DMS153 treated with DMSO at 0.1 percent for 48 hours (cell line): ENCODE data around the gene RNF220.

Source experiments
- DNase-seq: peaks from one replicate; lab custom pipeline; 2025; ENCODE audit not compliant: unreplicated experiment; lab: John Stamatoyannopoulos, UW

Gene RNF220

DNA sequence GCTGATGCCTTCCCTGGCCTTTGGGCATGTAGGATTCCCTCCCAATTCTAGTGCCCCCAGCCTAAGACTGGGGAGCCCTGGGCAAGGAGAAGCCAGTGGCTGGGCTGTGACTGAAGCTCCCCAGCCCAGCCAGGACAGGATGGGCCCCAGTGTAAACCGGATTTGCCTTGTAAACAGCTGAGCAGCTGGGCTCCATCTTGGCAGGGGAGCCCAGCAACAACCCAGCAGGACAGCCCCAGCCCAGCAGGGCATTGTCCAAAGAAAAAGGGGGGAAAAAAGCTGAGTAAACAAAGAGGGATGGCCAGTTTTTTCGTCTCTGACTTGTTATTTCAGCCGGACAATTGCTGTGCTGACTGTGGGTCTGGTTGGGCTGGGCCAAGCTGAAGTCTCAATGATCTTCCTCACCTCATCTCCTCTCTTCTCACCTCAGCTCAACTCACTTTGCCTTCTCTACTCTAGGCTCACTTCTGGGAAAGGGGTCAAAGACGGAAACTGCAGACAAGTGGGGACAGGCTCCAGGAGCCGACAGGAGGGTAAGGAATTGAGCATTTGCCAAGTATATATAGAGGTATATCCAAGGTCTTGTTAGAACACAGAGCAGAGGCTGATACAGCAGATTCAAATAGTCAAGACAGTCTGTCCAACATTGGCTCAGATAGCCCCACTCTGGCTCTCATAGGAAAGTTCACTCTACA is 171.5 kb downstream of the RNF220 start:
- no peak for DNase-seq

DNA sequence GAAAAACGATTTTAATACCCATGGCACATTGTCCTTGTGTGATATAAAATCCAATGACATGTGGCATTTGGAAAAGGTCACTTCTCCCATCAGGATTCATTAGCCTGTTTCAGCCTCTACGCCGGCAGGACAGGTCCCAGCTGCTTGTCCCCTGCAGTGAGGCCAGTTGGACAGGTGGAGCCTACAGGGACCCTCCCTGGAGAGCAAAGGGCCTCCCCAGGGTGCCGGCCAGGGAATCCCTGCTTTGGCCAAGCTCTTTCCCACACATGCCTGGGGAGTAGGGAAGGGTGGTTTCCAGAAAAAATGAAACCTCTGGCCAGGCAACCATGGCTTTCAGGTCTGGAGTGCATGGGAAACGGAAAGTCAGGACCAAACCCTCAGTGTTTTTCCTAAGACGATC is 176.2 kb downstream of the RNF220 start:
- DNase-seq: no peak

DNA sequence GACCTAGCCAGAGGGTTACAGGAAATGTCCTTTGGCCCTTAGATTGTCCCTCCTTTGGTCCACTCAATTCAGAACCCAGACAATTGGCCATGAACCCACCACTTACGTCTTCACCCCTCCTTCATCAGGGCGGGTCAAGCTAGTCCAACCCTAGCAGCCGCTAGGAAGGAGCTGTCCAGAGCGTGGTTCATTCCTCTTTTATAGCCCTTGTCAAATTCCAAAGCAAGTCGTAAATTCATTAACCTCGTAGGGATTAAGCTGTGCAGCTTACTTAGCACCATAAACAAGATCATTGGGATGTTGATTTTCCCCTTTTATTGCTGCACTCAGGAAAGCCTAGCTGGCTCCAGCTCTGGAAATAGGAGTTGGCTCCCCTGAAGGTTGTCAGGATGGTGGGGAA is 179.1 kb downstream of the RNF220 start:
- DNase-seq: no peak

DNA sequence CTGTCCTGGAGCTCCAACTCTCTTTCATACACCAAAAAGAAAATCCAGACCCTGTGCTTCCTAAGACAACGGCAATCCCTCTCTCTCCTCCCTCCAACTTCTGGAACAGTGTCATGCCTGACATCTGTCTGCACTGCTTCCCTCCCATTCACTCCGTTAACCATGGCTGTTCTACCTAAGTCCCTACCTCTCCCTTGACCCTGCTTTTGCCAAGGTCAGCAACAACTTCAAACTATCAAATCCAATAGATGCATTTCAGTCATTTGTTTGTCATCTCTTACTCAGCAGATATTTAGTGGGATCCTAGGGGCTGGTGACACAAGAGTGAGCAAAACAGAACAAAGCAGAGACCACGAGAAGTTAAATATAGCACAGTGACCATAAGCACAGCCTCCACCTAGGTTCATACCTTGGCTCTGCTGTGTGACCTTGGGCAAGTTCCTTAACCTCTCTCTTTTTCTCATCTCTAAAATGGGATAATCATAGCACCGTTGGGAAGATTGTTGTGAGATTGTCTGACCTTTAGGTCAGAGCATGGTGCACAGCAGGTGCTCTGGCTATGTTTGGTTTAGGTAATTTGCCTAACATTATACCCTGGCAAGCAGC is 180.4 kb downstream of the RNF220 start:
- no peak for DNase-seq

DNA sequence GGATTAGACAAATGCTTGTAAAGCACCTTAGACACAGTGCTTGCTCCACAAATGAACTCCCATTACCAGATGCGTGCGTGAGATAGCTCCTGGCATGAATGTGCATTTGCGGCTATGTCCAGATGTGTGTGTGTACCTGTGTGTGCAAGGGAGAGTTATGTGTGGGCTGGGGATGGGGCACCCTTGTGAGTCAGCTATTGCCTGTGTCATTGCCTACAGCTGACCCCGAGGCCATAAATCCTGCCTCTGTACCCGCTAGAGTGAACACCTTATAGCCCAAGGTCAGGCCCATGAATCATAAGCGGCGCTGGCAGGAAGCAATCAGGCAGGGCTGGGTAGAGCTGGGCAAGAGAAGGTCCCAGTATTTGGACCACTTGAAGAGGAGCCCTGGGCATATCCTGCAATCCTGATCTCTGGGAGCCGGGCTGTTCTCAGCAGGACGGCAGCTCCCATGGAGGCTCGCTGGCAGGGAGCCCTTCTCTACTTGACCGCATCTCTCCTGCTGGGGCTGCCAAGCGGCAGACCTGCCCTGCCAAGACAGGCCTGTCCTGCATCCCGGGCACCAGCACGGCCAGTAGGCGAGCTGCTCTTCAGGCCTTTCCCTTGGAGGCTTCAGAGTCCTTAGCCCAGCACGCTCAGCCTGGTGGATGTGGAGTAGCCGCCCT is 182.9 kb downstream of the RNF220 start:
- DNase-seq: no peak

DNA sequence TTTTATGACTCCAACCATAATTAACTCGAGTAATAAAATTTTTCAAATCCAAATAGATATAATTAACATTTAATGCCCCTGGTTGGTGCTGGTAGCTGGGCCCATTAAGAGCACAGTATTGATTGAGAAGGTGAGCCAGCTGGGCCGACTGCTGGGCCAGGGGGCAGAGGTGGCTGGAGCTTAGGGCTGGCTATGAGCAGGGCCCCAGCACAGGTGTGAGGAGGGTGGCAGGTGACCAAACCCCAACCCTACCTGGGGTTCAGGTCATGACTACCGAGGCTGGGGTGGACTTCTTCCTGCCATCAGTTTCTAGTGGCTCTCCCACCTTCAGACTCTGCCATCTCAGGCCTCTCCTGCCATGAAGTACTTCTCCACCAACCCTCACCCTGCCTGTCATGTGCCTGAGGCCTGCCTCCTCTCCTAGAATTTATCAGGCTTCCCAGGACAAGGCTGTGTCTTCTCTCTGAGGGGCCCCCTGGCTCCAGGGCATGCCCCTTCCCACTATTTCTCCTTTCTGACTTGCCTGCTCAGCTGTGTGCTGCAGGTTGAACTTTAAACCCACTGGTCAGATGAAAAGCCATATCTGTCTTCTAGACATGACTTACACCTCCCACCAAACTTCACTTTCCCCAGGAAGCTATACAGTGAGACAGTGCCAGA is 183.6 kb downstream of the RNF220 start:
- no peak for DNase-seq

DNA sequence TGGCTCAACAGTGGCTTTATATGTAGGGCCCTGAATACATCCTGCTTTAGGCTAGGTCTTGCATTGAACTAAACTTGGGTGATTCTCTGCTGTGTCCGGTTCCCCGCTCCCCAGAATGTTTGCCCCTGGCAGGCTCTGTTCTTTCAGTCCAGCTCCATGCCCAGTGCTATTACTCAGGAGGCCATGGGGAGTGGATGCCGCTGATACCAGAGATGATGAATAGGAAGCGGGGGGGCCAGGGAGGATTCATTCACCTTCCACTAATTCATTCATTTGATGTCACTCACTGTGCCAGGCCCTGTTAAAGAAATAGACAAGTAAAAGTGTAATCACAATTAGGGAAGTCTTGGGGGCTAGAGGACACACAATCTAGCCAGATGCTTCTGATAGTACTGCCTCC is 185.4 kb downstream of the RNF220 start:
- DNase-seq: no peak

DNA sequence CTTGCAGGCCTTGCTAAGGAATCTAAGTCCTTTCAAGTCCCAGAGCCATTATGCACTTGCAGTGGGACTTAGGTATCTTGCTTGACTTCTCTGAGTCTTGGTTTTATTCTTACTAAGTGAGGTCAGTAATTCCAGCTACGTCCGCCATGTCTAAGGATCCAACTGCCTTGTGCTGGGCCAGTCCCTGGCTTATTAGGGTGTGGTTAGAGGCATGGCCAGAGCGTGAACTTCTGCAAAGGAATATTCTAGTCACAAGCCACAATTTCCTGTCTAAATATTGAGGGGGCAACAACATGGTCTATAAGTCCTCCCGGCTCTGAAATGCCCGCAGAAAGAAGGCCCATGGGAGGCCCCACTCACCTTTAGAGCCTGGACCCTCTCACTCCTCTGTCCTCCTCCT is 186.3 kb downstream of the RNF220 start:
- no peak for DNase-seq

DNA sequence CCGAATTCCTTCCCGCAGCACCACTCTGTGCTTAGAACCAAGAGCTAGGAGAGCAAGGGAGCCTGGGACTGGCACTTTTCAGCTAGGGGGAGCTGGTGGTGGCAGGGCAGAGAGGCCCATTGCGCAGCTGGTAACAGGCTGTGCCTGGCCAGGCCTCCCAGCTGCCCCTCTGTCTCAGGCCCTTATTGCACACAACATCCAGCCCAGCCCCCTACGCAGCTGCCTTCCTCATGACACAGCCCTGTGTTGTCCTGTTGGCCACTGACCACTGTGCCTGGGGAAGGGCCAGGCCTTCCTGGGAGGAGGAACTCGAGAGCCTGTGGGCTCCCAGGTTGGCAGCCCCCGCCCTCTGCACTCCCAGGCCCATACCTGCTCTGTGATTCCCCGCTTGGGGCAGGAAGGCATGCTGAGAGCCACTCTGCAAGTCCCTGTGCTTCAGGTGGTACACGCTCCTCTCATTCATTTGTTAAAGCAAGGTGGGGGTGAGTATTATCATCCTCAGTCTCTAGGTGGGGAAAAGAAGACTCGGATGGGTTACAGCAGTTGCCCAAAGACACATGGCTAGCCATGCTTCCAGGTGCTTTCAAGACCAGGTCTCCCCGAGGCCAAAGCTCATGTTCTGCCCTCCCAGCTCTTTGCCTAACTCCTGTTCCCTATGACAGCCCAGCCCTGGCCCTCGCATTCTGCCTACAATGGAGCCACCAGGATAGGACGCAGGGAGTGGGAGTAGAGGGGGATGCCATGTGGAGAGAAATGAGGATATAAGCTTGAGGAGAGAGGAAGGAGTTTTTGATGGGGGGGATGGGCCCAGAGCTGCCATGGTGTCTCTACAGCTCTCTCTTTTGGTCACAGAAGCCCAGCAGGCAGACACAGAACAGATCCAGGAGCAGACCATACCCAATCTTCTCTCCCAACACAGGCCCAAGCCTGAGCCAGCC is 187.4 kb downstream of the RNF220 start:
- DNase-seq: no peak

DNA sequence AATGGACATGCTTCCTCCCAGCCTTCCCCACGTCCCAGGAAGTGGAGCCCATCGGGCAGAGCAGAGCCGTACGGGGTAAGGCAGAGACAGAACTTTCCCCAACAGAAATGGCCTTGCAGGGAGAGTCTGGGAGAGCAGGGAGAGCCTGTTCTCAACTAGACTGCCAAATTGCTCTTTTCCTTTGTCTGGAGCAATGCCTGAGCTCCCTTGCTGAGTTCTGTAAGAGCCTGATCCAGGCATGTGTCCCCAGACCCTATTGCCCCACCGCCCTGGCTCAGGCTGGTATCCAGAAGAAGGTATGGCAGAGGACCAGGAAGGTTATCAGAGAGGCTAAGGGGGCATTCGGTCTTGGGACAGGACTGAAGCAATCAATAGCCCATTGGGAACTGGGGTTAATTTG is 189.3 kb downstream of the RNF220 start:
- no peak for DNase-seq

DNA sequence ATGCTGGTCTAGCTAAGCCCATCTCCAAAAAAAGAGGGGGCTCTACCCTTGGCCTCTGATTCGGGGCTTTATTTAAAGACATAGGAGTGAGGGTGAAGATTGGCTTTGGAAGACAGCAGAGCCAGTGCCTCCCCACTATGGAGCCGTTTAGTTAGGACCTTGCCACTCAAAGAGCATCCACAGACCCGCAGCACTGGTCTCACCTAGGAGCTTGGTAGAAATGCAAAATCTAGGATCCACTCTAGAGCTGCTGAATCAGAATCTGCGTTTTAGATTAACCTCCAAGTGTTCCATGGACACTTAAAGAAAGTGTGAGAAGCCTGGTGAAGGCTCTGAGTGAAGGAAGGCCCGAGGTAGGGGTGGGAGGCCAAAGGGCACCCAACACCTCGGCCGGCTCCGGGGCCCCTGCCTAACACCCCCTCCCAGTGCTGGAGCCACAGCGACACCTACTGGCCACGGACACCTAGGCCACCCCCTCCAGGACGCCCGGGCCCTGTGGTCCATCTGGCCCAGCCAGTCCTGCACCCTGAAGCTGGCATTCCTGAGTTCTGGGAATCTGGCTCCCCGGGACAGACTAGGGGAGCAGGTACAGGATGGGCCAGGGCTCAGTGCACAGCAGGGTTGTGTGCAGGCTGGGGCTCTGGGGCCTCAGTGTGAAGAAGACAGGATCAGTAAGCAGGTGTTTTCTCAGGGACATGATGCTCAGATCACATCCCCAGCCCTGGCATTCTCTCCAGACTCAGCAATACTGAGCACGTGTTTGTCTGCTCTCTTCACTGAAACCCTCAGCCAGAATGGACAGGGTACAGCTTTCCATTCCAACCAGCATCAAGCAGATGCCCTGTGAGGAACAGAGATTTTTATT is 190.0 kb downstream of the RNF220 start:
- DNase-seq: peak; percentile 61

DNA sequence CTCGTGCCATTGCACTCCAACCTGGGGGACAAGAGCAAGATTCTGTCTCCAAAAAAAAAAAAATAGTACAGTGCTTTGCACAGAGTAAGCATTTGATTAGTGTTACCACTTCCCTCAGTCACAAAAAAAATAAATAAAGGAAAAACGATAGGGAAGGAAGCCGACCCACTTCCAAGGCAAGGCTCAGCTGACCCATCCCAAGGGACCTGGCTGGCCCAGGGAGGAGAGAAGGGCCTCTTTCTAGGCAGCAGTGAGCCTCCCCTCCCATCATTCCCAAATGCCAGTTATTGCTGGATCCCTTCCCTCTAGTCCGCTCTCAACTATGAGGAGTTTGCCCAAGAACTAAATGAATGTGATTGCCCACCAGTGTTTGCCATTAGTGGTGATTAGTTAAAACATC is 191.5 kb downstream of the RNF220 start:
- DNase-seq: no peak

DNA sequence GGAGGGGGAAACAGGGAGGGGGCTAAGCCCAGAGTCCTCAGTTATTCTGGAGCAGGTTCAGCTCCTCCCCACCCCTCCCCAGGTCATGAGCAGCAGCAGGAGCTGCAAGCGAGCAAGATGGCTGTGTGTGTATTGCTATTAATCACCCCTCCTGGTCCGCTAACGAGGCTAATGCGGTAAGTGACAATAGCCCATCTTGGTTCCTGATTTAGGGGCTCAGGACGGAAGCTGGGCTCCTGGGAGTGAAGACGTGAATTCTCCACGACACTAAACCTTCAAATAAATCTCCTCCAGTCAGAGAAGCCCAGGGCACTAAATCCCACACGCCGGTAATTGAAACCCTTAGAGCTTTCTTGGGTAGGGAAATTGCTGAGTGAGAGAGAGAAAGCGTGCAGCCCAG is 193.1 kb downstream of the RNF220 start:
- DNase-seq: no peak

DNA sequence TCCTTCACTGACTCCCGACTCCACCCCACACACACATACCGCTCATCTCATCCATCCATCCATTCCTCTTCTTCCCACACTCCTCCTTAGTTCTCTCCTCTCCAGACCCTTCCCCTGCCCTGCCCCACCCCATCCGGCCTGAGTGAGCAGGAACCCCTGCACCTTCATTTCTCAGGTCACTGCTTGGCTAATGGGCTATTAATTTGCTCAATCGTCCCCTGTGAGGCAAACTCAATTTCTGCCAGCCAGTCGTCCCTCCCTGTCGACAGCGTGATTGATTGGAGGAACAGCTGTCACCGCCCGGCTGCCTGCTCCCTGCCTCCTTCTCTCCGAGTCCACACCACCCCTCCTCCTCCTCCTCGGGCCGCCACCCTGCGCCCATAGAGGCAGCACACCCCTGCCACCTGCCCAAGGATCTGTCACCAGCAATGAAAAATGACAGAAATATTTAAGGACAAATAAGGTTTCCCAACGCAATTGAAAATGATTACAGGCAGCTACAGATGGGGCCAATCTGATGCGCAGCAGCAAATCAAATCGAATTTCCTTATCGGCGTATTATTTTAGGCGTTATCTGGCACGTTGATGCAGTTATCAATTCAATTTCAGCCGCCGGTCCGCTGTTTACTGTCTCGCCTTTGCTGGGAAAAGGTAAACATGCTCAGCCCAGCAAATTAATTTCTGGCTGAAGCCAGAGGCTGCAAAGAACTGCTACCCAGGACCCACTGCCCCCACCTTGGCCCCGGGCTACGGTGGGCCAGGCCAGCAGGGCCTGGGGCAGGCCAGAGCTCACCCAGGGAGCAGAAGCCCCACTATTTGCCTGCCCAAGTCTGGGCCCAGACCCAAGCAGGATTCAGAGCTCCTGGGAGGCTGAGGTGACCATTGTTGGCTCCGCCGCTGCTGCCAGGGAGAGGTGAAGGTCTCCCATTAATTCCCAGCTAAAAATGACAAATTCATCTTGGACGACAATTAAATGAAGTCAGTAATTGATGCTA is 197.9 kb downstream of the RNF220 start:
- peak; percentile 15 for DNase-seq

DNA sequence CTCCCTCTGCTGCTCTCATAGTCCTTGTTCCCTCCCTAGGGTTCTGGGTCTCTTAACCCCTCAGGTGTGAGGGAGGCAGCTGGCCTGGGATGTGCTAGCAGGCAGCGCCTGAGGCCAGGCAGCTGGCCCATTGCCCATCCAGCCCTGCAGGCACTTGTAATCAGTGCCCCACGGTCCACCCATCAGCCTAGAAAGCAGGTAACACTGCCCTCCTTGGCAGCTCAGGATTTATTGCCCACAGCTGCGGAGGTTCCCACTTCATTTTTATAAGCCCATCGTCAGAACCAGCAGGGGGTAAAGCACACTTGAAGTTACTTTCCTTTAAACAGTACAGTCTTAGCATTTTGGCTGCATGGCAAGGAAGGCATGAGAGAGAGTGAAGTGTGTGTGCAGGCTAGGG is 198.7 kb downstream of the RNF220 start:
- DNase-seq: peak; percentile 90

DNA sequence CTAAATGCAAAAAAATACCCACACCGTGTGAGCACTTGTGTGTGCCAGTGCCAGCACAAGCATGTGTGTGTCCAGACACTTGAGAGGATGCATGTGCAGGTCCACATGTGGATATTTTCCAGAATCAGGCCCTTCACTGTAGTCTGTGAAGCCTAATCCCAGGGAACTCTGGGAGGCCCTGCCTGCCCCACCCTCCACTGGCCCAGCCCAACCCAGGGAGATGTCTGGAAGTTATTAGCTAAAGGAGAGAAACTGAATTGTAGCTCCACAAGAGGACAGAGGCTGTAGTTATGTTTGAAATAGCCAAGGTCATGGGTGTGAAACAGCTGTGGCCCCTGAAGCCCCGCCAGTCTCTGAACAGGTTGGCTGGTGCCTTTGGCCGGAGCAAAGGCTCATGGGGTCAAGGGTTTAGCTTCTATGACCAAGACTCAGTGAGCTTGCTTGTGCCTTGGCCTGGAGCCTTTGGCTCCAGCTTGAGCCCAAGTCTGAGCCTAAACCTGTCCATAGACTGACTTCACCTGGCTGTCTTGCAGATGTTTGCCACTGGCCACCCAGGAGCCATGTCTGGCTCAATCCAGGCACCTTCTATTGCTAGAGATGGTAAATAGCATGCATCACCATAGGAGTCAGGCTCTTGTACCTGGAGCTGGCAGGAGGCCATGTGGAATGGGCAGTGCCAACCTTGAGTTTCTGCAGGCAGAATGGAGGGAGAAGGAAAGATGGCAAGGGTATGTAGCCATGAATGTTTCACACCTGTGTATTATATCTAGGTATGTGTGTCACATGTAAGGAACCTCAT is 199.3 kb downstream of the RNF220 start:
- DNase-seq: no peak

DNA sequence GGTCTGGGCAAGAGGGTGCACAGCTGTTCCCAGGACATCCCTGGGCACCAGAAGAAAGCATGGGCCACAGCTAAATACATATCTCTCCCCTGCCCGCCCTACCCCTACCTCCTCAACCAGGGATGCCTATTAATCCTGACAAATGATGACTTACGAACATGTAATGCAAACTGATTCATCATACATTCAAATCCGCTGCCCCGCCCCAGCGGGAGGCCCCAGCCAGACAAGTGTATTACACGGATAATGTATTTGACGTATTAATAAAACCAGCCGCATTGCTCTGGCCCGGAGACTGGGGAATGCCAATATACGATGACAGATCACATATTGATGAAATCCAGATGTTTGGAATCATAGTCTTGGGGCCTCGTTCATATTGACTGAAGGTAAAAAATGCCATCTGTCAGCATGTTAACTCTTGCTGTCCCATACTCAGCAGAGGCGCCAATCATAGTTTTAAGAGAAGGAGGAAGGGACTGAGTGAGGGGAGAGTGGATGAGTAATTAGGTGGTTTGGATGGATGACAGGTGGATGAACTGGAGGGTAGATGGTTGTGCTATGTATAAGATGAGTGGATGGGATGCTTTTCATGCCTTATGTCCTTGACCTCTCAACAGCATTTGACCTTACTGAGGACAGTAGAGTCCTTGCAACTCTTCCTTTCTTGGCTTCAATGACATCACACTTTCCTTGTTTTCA is 201.0 kb downstream of the RNF220 start:
- DNase-seq: no peak
